ENCODE measurements around the gene CIRBP. TPM values are rescaled to one million over a fixed set of nuclear protein-coding genes. Genes with fewer than 3 reads are reported as not detected.
"Not testable (repeated sequence)": the region's sequence is repeated elsewhere in the genome, so short reads cannot be mapped to it uniquely, and the experiment has no call there.

CIRBP gene
- total RNA-seq, 1 donor from 2014 or later, result 399 TPM

GRCh38 chr19:1244693-1245451 lies 24.3 kb upstream of the CIRBP start:
- Mint-ChIP-seq H3K27me3 (no peaks in the 10 kb centered on the region), H3K27ac (peak overlapping the region; percentile 93), H3K36me3 (ENCODE audit: low read depth) (peaks cover 2% of the 10 kb centered on the region), H3K4me1 (peaks cover 39% of the 10 kb centered on the region), H3K9me3 (no peaks in the 10 kb centered on the region), H3K4me3 (peak overlapping the region; percentile 78)
- no peak for DNase-seq
- ATAC-seq (ENCODE audit: low read depth), result no peak
- CTCF ChIA-PET, result interaction anchor here (0.6 to 6.1 kb wide), 26 partner anchors 8 to 334 kb away, joined by 3 to 540 read pairs (median 6); partner anchors contain the start of genes ABCA7, CIRBP, CNN2 and FAM174C
- TF ChIP-seq, protein P1, sequence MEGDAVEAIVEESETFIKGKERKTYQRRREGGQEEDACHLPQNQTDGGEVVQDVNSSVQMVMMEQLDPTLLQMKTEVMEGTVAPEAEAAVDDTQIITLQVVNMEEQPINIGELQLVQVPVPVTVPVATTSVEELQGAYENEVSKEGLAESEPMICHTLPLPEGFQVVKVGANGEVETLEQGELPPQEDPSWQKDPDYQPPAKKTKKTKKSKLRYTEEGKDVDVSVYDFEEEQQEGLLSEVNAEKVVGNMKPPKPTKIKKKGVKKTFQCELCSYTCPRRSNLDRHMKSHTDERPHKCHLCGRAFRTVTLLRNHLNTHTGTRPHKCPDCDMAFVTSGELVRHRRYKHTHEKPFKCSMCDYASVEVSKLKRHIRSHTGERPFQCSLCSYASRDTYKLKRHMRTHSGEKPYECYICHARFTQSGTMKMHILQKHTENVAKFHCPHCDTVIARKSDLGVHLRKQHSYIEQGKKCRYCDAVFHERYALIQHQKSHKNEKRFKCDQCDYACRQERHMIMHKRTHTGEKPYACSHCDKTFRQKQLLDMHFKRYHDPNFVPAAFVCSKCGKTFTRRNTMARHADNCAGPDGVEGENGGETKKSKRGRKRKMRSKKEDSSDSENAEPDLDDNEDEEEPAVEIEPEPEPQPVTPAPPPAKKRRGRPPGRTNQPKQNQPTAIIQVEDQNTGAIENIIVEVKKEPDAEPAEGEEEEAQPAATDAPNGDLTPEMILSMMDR (IDR thresholded peaks at IDR 0.05), result no peak
- POLR2A ChIA-PET, result interaction anchor here (0.6 to 10.1 kb wide), 17 partner anchors 8 to 330 kb away, joined by 3 to 824 read pairs (median 6); partner anchors contain the start of genes CIRBP, FAM174C and REEP6
- intact Hi-C loops (cut with micrococcal nuclease), result loop anchor here (1.0 to 10.0 kb wide), 3 partner anchors 21 to 580 kb away; partner anchors contain the start of gene RNF126

DNA sequence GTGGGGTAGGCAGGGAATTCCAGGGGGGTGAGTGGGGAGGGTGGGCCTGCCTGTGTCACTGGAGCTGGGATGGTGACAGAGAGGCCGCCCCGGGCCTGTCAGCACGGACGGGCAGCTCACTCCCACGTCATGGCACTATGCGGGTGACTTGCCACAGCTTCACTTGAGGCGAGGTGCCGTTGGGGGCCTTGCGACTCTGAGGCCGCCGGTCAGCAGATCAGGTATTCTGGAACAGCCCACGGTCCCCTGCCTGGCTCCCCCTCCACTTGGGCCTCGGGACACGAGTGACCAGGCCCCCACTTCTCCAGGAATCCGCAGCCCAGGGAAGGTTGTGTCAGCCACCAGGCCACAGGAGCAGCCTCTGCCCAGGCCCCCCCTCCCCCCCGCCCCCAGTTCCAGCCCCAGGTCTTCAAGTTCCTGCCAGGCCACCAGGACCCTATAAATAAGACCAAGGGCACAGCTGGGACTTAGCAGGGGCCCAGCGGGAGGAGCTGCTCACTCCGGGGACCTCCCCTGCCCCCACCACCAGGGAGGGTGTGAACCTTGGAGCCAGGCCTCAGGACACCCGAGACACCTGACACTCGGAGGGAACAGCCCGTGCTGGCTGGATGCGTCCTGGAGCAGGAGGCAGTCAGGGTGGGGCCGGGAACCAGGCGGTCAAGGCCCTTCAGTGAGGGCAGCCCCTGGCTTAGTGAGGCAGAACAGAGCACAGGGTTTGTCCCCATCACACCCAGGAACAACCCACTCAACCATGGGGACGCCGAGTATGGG lies 23.5 kb upstream of the CIRBP start:
- no peak overlapping the region for H3K4me3 Mint-ChIP-seq
- intact Hi-C loops (cut with micrococcal nuclease), result loop anchor here (10.0 kb wide), 1 partner anchor 581 kb away; the partner anchor contains the start of gene RNF126
- POLR2A ChIA-PET, result interaction anchor here (2.7 to 10.1 kb wide), 3 partner anchors 19 to 30 kb away, joined by 30 to 824 read pairs (median 33); partner anchors contain the start of genes CIRBP and FAM174C
- TF ChIP-seq, protein P1 (IDR thresholded peaks at IDR 0.05), result no peak
- DNase-seq (no peak), ATAC-seq (ENCODE audit: low read depth) (no peak)
- CTCF ChIA-PET, result interaction anchor here (2.2 to 6.1 kb wide), 2 partner anchors 20 to 30 kb away, joined by 14 to 540 read pairs; partner anchors contain the start of genes CIRBP and FAM174C
- no peak overlapping the region for H3K27ac Mint-ChIP-seq
- no peaks in the 10 kb centered on the region for H3K27me3 Mint-ChIP-seq
- peaks cover 38% of the 10 kb centered on the region for H3K4me1 Mint-ChIP-seq
- H3K9me3 Mint-ChIP-seq, result no peaks in the 10 kb centered on the region
- H3K36me3 Mint-ChIP-seq (ENCODE audit: low read depth), result peaks cover 2% of the 10 kb centered on the region

GRCh38 chr19:1246265-1247087 lies 22.7 kb upstream of the CIRBP start:
- H3K27ac Mint-ChIP-seq; H3K27me3 Mint-ChIP-seq; H3K4me3 Mint-ChIP-seq; ATAC-seq (ENCODE audit: low read depth); H3K36me3 Mint-ChIP-seq (ENCODE audit: low read depth); H3K9me3 Mint-ChIP-seq; DNase-seq: not testable (repeated sequence)
- intact Hi-C loops (cut with micrococcal nuclease), result loop anchor here (10.0 kb wide), 1 partner anchor 582 kb away; the partner anchor contains the start of gene RNF126
- ChIA-PET CTCF (interaction anchor here (1.5 kb wide), 1 partner anchor 21 kb away, joined by 10 read pairs; no protein-coding TSS in a partner anchor), POLR2A (interaction anchor here (0.6 to 10.1 kb wide), 7 partner anchors 18 to 410 kb away, joined by 3 to 824 read pairs (median 6); partner anchors contain the start of genes CIRBP and FAM174C)
- peaks cover 33% of the 10 kb centered on the region for H3K4me1 Mint-ChIP-seq

GRCh38 chr19:1247748-1248138 lies 21.4 kb upstream of the CIRBP start:
- TF ChIP-seq, protein P1 (IDR thresholded peaks at IDR 0.05), result no peak
- no peaks in the 10 kb centered on the region for H3K9me3 Mint-ChIP-seq
- ChIA-PET POLR2A (interaction anchor here (1.5 to 10.1 kb wide), 2 partner anchors 17 to 28 kb away, joined by 6 to 824 read pairs; partner anchors contain the start of genes CIRBP and FAM174C), CTCF (interaction anchor here (1.5 kb wide), 1 partner anchor 19 kb away, joined by 10 read pairs; no protein-coding TSS in a partner anchor)
- no peak overlapping the region for H3K4me3 Mint-ChIP-seq
- DNase-seq, result no peak
- no peaks in the 10 kb centered on the region for H3K27me3 Mint-ChIP-seq
- H3K4me1 Mint-ChIP-seq, result peaks cover 32% of the 10 kb centered on the region
- no peak for ATAC-seq (ENCODE audit: low read depth)
- intact Hi-C loops (cut with micrococcal nuclease), result loop anchor here (1.0 to 10.0 kb wide), 4 partner anchors 19 to 583 kb away; partner anchors contain the start of genes DAZAP1 and RNF126
- no peak overlapping the region for H3K27ac Mint-ChIP-seq
- peaks cover 8% of the 10 kb centered on the region for H3K36me3 Mint-ChIP-seq (ENCODE audit: low read depth)

Data from activated B cell treated with CpG ODN at 0.5 μM for 24 hours (primary cell).